HFFc6 (cell line): Measurements from ENCODE around the gene C3orf70. TPM values are rescaled to one million over a fixed set of nuclear protein-coding genes. Genes with fewer than 3 reads are reported as not detected.

Experiments
- DNase-seq: peaks from one replicate; pipeline ENCODE4 v3.0.0-alpha.2; 2018
- H3K27ac Mint-ChIP-seq: 2 replicates; pipeline ENCODE4 v1.8.0; 2020; ENCODE audit warnings: mild to moderate bottlenecking, mixed read lengths
- H3K27me3 Mint-ChIP-seq: 2 replicates; pipeline ENCODE4 v1.8.0; 2021; ENCODE audit warnings: mild to moderate bottlenecking, moderate library complexity, mixed read lengths; ENCODE audit not compliant: insufficient read depth
- H3K36me3 Mint-ChIP-seq: 2 replicates; pipeline ENCODE4 v1.8.0; 2021; ENCODE audit warnings: low read depth, mixed read lengths
- H3K4me1 Mint-ChIP-seq: 2 replicates; pipeline ENCODE4 v1.8.0; 2020; ENCODE audit warnings: low read depth, mixed read lengths
- H3K4me3 Mint-ChIP-seq: 2 replicates; pipeline ENCODE4 v1.8.0; 2020; ENCODE audit warnings: mild to moderate bottlenecking, moderate library complexity, mixed read lengths
- H3K9me3 Mint-ChIP-seq: 2 replicates; pipeline ENCODE4 v1.8.0; 2020; ENCODE audit warnings: mild to moderate bottlenecking, mixed read lengths
- CTCF ChIP-seq: fragments of 200-600 bp; sonication (generic); IDR thresholded peaks from 2 replicates; pipeline ENCODE4 v1.5.0; 2021; ENCODE audit warnings: antibody characterized with exemption, mild to moderate bottlenecking
- total RNA-seq, 6 experiments: library from RNA; stranded (reverse); fragmentation: NEBNext Ultra II Directional; extraction: Animal tissue kit (Norgen Biotek cat#: 25700); gene quantifications; 2 replicates in 1 of 6; 3 replicates in 5 of 6; pipeline ENCODE4 v1.2.3, GENCODE V29; 2021

The C3orf70 gene
- total RNA-seq, 6 experiments from 2014 or later, result 0.02 to 0.14 (median 0.09) TPM

GRCh38 chr3:185058796-185059195 lies 94.1 kb downstream of the C3orf70 start:
- TF ChIP-seq CTCF, result no peak
- H3K9me3 Mint-ChIP-seq, result peaks cover 23% of the 10 kb centered on the region
- no peaks in the 10 kb centered on the region for H3K4me1 Mint-ChIP-seq
- H3K36me3 Mint-ChIP-seq, result peaks cover 27% of the 10 kb centered on the region
- H3K27ac Mint-ChIP-seq, result no peak overlapping the region
- H3K27me3 Mint-ChIP-seq, result no peaks in the 10 kb centered on the region; the same call in 1 of the 2 replicates
- no peak for DNase-seq
- no peak overlapping the region for H3K4me3 Mint-ChIP-seq

- Mint-ChIP-seq H3K27me3 (no peaks in the 10 kb centered on the region; the same call in 1 of the 2 replicates), H3K4me3 (no peak overlapping the region), H3K9me3 (peaks cover 23% of the 10 kb centered on the region), H3K4me1 (no peaks in the 10 kb centered on the region), H3K27ac (no peak overlapping the region), H3K36me3 (peaks cover 27% of the 10 kb centered on the region)
- no peak for TF ChIP-seq CTCF
- DNase-seq, result no peak
These were observed 95.0 kb downstream of the C3orf70 start for GRCh38 chr3:185057829-185058228.

GRCh38 chr3:185056908-185057307 lies 96.0 kb downstream of the C3orf70 start:
- Mint-ChIP-seq H3K4me1 (no peaks in the 10 kb centered on the region), H3K4me3 (no peak overlapping the region), H3K27ac (no peak overlapping the region), H3K36me3 (peaks cover 36% of the 10 kb centered on the region), H3K27me3 (no peaks in the 10 kb centered on the region; the same call in 1 of the 2 replicates), H3K9me3 (peaks cover 23% of the 10 kb centered on the region)
- no peak for DNase-seq
- TF ChIP-seq CTCF, result no peak

- no peak overlapping the region for H3K27ac Mint-ChIP-seq
- no peaks in the 10 kb centered on the region; the same call in 1 of the 2 replicates for H3K27me3 Mint-ChIP-seq
- peaks cover 7% of the 10 kb centered on the region; the same call in 1 of the 2 replicates for H3K4me1 Mint-ChIP-seq
- H3K36me3 Mint-ChIP-seq, result peaks cover 45% of the 10 kb centered on the region
- no peak for DNase-seq
- peaks cover 10% of the 10 kb centered on the region for H3K9me3 Mint-ChIP-seq
- no peak overlapping the region for H3K4me3 Mint-ChIP-seq
- no peak for TF ChIP-seq CTCF
These were observed 100.2 kb downstream of the C3orf70 start for GRCh38 chr3:185052631-185053030.

- no peak overlapping the region for H3K4me3 Mint-ChIP-seq
- DNase-seq, result no peak
- H3K9me3 Mint-ChIP-seq, result peaks cover 2% of the 10 kb centered on the region
- no peak overlapping the region for H3K27ac Mint-ChIP-seq
- peaks cover 41% of the 10 kb centered on the region for H3K36me3 Mint-ChIP-seq
- no peaks in the 10 kb centered on the region; the same call in 1 of the 2 replicates for H3K27me3 Mint-ChIP-seq
- TF ChIP-seq CTCF, result no peak
- peaks cover 11% of the 10 kb centered on the region for H3K4me1 Mint-ChIP-seq
These were observed 101.1 kb downstream of the C3orf70 start for GRCh38 chr3:185051801-185052200.

- DNase-seq, result no peak
- Mint-ChIP-seq H3K4me1 (peaks cover 32% of the 10 kb centered on the region), H3K27me3 (no peaks in the 10 kb centered on the region; the same call in 1 of the 2 replicates), H3K9me3 (no peaks in the 10 kb centered on the region), H3K4me3 (no peak overlapping the region), H3K36me3 (peaks cover 25% of the 10 kb centered on the region), H3K27ac (no peak overlapping the region)
- 0 out of 2 replicates have a peak, but pooled peaks have one; percentile 9 for TF ChIP-seq CTCF
These were observed 103.2 kb downstream of the C3orf70 start for GRCh38 chr3:185049710-185050109.
